NCI-H2081 (cell line): ENCODE measurements around the gene RNF151.

ENCODE experiments used
- DNase-seq, 2 experiments: peaks; one replicate each; lab custom pipeline; 2025; lab: John Stamatoyannopoulos, UW

RNF151 gene

DNA sequence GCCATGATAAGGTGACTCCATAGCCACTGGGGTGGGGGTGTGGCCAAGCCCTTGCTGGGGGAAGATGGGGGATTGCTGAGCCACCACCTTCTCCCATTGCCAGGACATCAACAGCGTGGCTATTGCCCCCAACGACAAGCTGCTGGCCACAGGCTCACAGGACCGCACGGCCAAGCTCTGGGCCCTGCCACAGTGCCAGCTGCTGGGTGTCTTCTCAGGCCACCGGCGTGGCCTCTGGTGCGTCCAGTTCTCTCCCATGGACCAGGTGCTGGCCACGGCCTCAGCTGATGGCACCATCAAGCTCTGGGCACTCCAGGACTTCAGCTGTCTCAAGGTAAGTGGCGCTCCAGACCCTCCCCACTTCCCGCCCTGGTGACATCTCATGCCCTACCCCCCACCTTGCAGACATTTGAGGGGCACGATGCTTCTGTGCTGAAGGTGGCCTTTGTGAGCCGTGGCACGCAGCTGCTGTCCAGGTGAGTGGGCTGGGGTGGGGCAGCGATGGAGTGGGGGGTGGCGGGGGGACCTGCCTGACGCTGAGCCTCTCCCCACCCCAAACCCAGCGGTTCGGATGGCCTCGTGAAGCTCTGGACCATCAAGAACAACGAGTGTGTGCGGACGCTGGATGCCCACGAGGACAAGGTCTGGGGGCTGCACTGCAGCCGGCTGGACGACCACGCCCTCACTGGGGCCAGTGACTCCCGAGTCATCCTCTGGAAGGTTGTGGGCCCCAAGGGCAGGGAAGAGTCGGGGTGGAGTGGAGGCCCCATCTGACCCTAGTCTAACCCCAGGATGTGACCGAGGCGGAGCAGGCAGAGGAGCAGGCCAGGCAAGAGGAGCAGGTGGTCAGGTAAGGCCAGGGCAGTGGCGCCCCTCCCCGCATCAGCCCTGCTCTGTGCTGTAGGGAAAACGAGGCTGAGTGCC, 10.6 kb downstream of the RNF151 start:
- DNase-seq = no peak

DNA sequence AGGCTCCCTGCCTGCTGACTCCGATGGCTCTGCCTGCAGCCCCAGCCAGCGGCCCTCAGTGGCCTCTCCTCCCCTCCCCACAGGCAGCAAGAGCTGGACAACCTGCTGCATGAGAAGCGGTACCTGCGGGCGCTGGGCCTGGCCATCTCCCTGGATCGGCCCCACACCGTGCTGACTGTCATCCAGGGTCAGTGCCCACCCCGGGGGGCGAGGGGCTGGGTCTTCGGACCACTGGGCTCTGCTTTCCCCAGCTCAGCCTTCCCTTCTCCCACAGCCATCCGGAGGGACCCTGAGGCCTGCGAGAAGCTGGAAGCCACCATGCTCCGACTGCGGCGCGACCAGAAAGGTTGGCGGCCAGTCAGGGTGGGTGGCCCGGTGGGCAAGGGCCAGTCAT, 11.2 kb downstream of the RNF151 start:
- DNase-seq = no peak

DNA sequence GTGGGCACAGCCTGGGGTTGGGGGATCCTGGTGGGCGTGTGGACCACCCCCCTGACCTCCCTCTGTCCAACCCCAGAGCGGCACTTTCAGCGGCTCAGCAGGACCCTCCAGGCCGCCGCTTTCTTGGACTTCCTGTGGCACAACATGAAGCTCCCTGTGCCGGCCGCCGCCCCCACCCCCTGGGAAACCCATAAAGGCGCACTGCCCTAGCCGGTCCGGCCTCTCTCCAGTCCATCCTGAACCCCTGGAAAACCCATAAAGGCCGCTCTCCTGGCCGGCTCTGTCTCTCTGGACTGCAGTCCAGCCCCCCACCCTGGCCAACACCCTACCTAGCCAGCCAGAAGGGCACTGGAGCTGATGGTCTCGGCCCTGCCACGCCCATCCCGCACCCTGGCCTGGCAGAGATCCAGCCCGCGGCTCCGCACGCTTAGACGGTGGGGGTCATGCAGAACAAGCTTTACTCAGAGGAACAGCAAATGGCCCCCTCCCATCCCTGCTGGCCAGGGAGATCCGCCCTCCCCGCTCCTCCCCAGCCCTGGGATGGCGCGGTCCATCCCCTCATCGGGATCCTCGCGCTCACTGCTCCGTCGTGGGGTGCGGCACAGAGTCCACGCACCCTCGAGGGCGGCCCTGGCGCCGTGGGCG, 11.9 kb downstream of the RNF151 start:
- DNase-seq = no peak

- peak; percentile 65 to 72 for DNase-seq
These were observed 12.8 kb downstream of the RNF151 start for GRCh38 chr16:1979271-1980029.

DNA sequence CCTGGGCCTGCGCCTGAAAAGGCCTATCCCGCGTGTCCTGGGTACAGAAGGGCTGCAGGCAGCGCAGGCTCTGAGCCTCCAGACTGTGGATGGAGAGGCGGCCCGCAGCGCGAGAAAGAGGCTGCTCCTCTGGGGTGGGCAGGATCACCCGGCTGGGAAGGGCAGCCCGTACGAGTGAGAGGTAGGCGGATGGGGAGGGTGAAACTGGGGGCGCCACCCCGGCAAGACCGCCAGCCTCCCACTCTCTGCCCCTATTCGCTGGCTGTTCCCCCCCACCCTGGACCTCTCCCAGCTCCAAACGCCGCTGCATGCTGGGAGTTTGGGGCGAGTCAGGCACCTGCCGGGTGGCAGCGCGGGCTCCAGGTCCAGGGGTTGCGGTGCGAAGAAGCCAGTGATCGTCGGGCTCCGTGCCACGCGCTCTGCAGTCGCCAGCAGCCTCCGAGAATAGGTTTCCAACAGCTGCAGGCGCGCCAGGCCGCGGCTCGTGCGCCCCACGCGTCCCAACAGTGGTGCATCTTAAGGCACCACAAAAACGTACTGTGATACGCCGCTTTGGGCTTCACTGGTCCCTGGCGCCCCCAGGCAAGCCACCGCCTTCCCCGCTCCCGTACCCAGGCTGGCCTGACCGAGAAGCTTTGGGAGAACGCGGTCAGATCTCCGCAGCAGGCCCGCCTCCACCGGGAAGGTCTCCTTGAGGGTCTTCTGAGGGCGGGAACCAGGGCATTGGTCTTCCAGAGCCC, 13.5 kb downstream of the RNF151 start:
- DNase-seq = no peak

GRCh38 chr16:1980770-1981087, 14.1 kb downstream of the RNF151 start:
- DNase-seq = no peak

DNA sequence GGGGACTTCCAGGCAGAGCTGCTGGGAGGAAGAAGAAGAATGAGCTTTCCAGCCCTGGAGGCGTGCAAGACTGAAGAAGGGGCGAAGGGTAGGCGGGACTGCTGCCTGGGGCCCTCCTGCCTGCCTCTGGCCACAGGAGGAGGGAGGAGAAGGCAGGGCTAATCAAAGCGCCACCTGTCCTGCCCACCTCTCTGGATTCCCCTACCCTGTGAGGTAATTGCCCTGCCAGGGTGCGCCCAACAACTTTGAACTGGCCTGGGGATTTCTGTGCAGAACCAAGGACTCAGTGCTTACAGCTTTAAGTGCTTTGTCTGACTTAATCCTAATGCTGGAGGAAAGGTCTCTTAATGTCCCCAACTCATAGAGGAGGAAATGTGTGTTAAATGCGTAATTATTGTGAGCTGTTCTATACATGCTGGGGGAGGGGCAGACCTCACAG, 14.8 kb downstream of the RNF151 start, which contains the start of gene NOXO1:
Gene NOXO1 (minus strand): TSS at position 72 of the 439 bp plus-strand sequence. CDS start 290 bp downstream, outside the sequence.
- DNase-seq = no peak

DNA sequence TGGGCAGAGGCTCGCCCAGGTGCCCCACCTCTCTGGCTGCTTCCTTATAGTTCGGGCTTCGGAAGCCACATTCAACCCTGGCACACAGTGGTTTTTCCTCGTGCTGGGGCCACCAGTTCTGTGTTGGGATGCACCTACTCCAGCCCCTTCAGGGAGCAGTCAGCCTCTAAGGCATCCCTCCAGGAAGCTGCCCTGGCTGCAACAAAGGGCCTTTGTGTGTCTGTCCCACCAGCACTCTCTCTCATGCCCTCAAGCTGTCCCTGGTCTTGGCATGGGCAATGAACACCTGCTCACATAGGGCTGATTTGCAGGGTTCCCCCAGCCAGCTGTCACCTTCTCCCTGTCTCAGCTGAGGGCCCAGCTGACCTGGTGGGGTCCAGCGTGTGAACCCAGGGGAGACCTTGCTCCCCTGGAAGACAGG, 15.4 kb downstream of the RNF151 start:
- DNase-seq = no peak

DNA sequence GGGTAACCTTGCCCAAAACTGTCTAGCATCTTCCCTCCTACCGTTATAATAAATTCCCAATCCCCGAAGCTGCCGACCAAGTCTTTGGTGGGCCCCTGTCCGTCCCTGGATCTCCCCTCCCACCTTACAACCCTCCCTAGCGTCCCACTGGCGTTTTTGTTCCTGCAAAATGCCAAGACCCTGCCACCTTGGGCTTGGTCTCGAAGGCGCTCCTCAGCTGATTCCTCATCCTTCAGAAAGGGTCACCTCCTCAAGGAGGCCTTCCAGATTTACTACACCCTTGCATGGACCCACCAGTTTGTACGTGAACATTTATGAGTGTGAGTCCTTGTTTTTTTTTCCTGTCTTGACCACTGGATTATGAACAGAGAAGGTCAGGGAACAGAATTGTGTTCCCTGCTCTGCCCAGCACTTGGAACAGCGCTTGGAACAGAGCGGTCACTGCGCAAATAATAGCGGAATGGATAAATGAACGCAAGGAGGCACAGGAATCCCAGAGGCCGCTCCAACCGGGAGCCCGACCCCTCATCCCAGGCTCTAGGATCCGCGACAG, 16.4 kb downstream of the RNF151 start:
- no peak for DNase-seq

DNA sequence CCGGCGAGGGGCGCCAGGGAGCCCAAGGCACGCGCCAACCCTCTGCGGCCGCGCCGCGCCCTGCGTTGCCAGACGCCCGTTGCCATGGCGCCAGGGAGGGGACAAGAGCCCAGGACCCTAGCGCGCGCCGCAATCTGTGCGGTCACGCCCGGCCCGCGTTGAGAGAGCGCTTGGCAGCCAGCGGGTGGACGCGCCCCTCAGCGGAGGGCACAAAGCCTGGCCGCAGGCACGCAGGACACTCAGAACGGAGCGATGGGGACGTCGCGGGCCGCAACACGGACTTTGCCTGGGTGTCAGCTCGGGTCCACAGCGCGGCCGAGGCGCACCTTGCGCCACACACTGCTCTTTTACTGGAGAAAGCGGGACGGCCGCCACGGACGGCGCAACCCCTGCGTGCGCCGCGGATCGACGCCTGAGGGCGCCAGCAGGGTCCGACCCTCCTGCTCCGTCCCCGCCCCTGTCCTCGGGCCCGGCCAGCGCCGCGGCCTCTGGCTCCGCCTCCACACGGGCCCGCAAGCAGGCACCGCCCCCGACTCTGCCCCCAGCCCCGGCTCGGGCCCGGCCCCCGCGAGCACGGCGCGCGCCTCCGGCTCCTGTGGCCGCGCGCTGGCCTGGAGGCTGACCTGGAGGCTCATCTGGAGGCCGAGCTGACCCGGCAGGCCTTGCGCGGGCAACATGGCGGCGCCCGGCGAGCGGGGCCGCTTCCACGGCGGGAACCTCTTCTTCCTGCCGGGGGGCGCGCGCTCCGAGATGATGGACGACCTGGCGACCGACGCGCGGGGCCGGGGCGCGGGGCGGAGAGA, 17.1 kb downstream of the RNF151 start, which contains the start of gene GFER:
Gene GFER (plus strand): TSS at position 650 of the 803 bp plus-strand sequence. CDS start 26 bp downstream, at position 676.
- DNase-seq = peak; percentile 73 to 79

- peak in 1 of 2 experiments; percentile 47 for DNase-seq
These were observed 17.9 kb downstream of the RNF151 start for GRCh38 chr16:1984347-1985225.

DNA sequence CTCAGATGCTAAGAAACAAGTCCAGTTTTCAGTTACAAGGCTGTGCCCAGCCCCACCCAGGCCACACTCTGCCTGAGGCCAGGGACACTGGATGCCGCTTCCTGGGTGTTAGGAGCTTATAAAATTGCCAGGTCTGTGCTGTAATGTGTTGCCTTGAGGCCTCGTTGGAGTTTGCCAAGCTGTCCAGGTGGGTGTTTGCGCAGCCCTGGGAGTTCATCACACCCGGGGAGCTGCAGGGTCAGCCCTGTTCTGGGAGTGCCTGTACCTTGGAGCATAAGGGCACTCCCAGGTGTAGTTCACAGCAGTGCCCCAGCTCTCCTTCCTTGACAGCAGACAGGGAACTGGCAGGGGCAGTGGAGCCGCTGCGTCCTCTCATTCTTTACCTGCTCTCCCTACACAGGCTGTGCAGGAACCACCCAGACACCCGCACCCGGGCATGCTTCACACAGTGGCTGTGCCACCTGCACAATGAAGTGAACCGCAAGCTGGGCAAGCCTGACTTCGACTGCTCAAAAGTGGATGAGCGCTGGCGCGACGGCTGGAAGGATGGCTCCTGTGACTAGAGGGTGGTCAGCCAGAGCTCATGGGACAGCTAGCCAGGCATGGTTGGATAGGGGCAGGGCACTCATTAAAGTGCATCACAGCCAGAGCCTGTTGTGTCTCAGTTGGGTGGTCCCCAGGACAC, 19.0 kb downstream of the RNF151 start:
- DNase-seq = no peak

DNA sequence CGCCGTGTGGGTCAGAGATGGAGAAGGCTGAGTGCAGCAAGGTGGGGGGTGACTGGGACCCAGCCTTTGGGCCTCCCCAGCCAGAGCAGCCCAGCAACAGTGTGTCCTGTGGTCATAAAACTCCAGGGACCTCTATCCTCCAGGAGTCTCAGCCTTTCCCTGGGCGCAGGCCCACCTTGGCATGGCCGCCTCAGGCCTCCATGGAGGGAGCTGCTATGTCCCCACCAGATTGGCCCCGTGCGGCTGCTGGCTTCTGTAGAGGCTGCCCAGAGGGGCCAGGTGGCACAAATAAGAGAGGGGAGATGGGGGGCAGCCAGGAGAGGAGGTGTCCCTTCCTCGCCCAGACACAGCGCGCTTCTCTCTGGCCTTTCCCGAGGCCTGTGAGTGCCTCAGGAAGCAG, 20.5 kb downstream of the RNF151 start:
- DNase-seq = no peak

- DNase-seq = peak in 1 of 2 experiments; percentile 16
These were observed 22.8 kb downstream of the RNF151 start, which contains the start of gene SYNGR3 for GRCh38 chr16:1989209-1990100. TSS of gene SYNGR3 (plus strand) at chr16:1989970. CDS start at chr16:1990103, 133 bp downstream.

- no peak for DNase-seq
These were observed 23.4 kb downstream of the RNF151 start for GRCh38 chr16:1990101-1990350.

- no peak for DNase-seq
These were observed 23.9 kb downstream of the RNF151 start for GRCh38 chr16:1990351-1991134.

- no peak for DNase-seq
These were observed 24.5 kb downstream of the RNF151 start for GRCh38 chr16:1991135-1991551.
